ENCODE measurements around the gene CHAF1A. TPM values are rescaled to one million over a fixed set of nuclear protein-coding genes. Genes with fewer than 3 reads are reported as not detected.

CHAF1A gene, protein sequence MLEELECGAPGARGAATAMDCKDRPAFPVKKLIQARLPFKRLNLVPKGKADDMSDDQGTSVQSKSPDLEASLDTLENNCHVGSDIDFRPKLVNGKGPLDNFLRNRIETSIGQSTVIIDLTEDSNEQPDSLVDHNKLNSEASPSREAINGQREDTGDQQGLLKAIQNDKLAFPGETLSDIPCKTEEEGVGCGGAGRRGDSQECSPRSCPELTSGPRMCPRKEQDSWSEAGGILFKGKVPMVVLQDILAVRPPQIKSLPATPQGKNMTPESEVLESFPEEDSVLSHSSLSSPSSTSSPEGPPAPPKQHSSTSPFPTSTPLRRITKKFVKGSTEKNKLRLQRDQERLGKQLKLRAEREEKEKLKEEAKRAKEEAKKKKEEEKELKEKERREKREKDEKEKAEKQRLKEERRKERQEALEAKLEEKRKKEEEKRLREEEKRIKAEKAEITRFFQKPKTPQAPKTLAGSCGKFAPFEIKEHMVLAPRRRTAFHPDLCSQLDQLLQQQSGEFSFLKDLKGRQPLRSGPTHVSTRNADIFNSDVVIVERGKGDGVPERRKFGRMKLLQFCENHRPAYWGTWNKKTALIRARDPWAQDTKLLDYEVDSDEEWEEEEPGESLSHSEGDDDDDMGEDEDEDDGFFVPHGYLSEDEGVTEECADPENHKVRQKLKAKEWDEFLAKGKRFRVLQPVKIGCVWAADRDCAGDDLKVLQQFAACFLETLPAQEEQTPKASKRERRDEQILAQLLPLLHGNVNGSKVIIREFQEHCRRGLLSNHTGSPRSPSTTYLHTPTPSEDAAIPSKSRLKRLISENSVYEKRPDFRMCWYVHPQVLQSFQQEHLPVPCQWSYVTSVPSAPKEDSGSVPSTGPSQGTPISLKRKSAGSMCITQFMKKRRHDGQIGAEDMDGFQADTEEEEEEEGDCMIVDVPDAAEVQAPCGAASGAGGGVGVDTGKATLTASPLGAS
- 10 to 100 TPM; 81.1 to 89.0 TPM for total RNA-seq

- POLR2A ChIA-PET: interaction anchor here (0.6 to 1.3 kb wide), 4 partner anchors 9 to 156 kb away, joined by 3 read pairs; partner anchors contain the start of genes MPND and YJU2
- CTCF ChIA-PET: interaction anchor here (0.5 to 3.2 kb wide), 5 partner anchors 33 to 430 kb away, joined by 3 to 44 read pairs (median 4); partner anchors contain the start of gene MPND
Measured at GRCh38 chr19:4402171-4403004, at the start of gene CHAF1A. Gene CHAF1A (plus strand): TSS chr19:4402640. CDS start chr19:4402763, 123 bp downstream.

DNA sequence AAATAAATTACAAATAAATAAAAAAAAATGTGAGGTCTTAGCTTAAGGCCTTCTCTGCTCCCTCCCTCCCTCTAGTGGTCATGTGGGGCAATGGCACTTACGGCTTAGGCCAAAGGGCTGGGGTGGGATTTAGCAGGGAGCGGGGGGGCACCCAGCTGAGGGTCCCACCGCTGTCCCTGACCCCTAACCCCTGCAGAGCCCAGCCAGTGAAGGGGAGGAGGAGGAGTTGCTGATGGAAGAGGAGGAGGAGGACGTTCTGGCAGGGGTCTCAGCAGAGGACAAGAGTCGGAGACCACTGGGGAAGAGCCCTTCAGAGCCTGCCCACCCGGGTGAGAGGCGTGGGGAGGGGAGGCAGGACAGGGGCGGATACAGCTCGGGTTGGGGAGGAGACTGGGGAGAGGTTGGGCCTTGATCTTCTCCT, 49.7 kb upstream of the CHAF1A start:
- POLR2A ChIA-PET: interaction anchor here (1.3 kb wide), 1 partner anchor 10 kb away, joined by 5 read pairs; the partner anchor contains the start of gene MPND

GRCh38 chr19:4354282-4354681, 48.2 kb upstream of the CHAF1A start:
- ChIA-PET CTCF (interaction anchor here (2.8 to 3.4 kb wide), 2 partner anchors 10 to 87 kb away, joined by 29 to 47 read pairs; no protein-coding TSS in a partner anchor), POLR2A (no interaction called here)

More for the DNA sequence above, 49.7 kb upstream of the CHAF1A start:
- CTCF ChIA-PET: interaction anchor here (0.6 to 3.4 kb wide), 19 partner anchors 10 to 346 kb away, joined by 3 to 47 read pairs (median 4); partner anchors contain the start of genes MPND and STAP2

DNA sequence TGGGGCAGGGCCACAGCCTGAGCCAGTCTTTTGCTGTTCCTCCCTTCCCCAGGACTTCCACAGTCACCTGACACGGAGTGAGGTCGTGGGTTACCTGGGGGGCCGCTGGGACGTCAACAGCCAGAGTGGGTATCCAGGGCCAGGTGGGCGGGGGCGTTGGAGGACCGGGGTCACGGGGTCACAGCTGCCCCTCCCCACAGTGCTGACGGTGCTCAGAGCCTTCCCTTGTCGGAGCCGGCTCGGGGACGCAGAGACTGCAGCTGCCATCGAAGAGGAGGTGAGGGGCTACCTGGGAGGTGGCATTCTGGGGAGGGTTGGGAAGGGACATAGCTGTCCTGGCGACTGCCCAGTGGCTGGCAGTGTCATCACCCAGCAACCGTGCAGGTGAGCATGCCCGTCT, 47.5 kb upstream of the CHAF1A start:
- POLR2A ChIA-PET: no interaction called here
- CTCF ChIA-PET: no interaction called here

DNA sequence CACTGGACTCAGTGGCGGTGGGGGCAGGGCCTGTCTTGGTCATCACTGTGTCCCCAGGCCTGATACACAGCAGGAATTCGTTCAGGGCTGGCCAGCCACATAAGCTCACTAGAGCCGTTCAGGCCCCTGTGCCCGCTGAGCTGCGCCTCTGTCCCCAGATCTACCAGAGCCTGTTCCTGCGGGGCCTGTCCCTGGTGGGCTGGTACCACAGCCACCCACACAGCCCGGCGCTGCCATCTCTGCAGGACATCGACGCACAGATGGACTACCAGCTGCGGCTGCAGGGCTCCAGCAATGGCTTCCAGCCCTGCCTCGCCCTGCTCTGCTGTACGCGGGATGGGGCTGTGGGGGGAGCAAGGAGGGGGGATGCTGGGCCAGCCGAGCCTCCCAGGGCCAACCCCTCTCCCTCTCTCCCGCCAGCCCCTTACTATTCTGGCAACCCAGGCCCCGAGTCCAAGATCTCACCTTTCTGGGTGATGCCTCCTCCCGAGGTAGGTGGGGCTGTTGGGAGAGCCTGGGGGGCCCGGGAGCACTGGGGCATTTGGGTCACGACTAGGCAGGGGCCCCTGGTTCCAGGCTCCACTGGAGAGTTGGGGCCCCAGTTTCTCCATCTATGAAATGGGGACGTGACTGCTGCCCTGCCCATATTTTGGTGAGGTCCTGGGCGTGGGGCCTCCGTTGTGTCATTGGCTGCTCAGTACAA, 45.2 kb upstream of the CHAF1A start:
- CTCF ChIA-PET: interaction anchor here (0.7 to 0.8 kb wide), 2 partner anchors 12 to 90 kb away, joined by 3 read pairs; no protein-coding TSS in a partner anchor
- POLR2A ChIA-PET: no interaction called here

GRCh38 chr19:4357921-4358326, 44.5 kb upstream of the CHAF1A start:
- CTCF ChIA-PET: no interaction called here
- POLR2A ChIA-PET: no interaction called here

- ChIA-PET CTCF (interaction anchor here (0.6 to 1.9 kb wide), 2 partner anchors 42 to 314 kb away, joined by 3 to 4 read pairs; partner anchors contain the start of gene SH3GL1), POLR2A (interaction anchor here (0.5 kb wide), 1 partner anchor 40 kb away, joined by 5 read pairs; no protein-coding TSS in a partner anchor)
Measured at GRCh38 chr19:4358709-4359626, 43.5 kb upstream of the CHAF1A start.

DNA sequence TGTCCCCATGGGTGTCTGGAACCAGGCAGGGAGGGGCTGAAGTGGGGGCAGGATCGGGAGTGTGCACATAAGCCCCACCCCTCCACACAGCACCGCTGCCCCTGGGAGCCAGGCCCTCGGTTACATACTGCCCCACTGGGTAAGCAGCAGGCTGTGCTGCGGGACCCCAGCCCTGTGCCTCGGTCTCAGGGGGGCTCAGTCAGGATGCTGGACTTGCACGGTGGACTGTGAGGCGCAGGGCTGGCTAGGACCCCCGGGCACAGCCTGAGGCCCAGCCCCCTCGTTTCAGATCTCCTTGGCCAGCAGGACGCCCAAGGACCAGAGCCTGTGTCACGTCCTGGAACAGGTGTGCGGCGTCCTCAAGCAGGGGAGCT, 42.8 kb upstream of the CHAF1A start:
- CTCF ChIA-PET: interaction anchor here (1.9 kb wide), 1 partner anchor 41 kb away, joined by 4 read pairs; the partner anchor contains the start of gene SH3GL1

DNA sequence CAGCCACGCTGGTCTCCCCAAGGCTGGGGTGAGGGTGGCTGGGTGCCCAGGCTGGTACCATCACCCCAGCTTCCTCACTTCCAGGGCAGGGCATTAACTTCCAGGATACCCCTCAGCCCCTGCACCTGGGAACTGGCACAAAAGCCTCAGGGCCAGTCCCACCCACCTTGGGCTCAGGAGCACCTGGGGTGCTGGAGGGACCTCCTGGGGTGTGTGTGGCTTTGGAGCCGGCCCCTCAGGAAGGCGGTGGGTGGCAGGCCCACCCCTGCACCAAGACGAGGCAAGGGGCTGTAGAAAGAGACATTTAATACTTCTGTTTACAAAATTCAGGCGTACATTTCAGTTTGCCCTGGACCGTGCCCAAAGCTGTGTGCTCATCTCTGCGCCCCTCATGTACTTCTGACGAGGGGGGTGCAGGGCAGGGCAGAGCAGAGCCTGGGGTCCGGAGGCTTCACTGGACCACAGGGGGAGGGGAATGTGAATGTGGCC, 42.3 kb upstream of the CHAF1A start:
- POLR2A ChIA-PET: no interaction called here
- CTCF ChIA-PET: interaction anchor here (1.9 kb wide), 1 partner anchor 41 kb away, joined by 4 read pairs; the partner anchor contains the start of gene SH3GL1

More for the DNA sequence above, 42.8 kb upstream of the CHAF1A start:
- POLR2A ChIA-PET: no interaction called here

- CTCF ChIA-PET: interaction anchor here (1.9 to 6.4 kb wide), 2 partner anchors 8 to 40 kb away, joined by 4 to 29 read pairs; partner anchors contain the start of gene SH3GL1
- POLR2A ChIA-PET: no interaction called here
Measured at GRCh38 chr19:4360641-4361151, 41.7 kb upstream of the CHAF1A start.

GRCh38 chr19:4361152-4362046, 41.0 kb upstream of the CHAF1A start:
- ChIA-PET POLR2A (no interaction called here), CTCF (interaction anchor here (1.1 to 6.4 kb wide), 3 partner anchors 8 to 94 kb away, joined by 3 to 29 read pairs (median 7); partner anchors contain the start of gene CHAF1A)

DNA sequence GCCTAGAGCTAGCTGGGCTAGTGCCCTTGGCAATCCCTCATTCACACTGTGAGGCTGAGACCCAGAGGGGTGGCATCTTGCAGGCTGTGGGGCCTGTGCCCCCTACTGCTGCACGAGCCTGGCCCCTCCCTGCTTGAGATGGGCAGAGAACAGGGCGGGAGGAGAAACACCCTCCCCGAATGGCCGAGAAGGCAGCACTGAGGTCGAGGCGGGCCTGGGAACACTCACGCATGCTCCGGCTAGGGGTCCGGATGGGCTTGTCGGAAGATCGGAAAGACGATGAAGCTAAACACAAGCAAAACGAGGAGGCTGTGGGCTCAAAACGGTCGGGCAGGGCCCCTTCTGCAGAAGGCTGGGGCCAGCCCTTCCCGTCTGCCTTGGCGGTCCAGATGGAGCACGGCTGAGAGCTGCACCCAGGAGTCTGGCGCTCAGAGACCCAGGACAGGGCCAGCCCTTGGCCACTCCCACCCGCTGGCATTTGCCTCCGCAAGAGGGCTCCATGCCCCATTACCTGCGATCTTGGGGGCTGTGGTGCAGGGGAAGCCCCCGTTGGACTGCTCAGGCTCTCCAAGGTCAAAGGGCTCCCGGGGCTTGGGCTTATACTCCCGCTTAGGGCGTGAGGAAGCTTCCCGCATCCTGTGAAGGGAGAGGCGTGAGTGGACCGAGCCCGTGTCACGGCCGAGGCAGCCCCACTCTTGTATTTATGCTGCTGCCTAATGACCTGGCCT, 40.2 kb upstream of the CHAF1A start:
- POLR2A ChIA-PET: no interaction called here

GRCh38 chr19:4362831-4363545, 39.5 kb upstream of the CHAF1A start:
- ChIA-PET CTCF (interaction anchor here (0.6 to 6.4 kb wide), 5 partner anchors 10 to 104 kb away, joined by 3 to 29 read pairs (median 5); partner anchors contain the start of gene SH3GL1), POLR2A (no interaction called here)

More for the DNA sequence above, 40.2 kb upstream of the CHAF1A start:
- CTCF ChIA-PET: interaction anchor here (1.1 to 6.4 kb wide), 4 partner anchors 9 to 95 kb away, joined by 3 to 29 read pairs (median 6); partner anchors contain the start of genes CHAF1A and SH3GL1
